Measurements from ENCODE around the gene LRRC8C. TPM values are rescaled to one million over a fixed set of nuclear protein-coding genes. Genes with fewer than 3 reads are reported as not detected.

The LRRC8C gene
- total and polyA plus RNA-seq, 2 donors, result 5.5 to 6.6 TPM

DNA sequence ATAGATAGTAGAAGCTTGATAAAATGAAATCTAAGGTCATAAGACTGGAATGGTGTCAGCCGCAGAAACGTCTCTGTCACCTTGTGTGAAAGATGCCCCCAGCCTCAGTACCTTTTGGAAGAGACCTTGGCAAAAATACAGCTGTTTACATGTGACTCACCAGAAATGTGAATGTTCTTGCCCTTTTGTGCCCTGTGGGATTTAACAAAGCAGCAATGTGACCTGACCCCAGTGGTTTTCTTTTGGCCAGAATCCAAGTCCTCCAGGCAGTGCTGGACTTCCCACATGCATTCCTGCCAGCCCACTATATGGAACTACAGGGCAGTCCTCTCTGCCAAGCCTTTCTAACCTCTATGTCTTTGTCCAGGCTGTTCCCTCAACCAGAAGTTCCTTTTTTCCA is 27.2 kb upstream of the LRRC8C start:
- Histone ChIP-seq H3K9me3 (ENCODE audit: control insufficient read depth in 2 of 2, insufficient read depth in 1 of 2, low read length in 1 of 2) (peaks cover 0 to 3% of the 10 kb centered on the region in 2 donors), H3K27ac (ENCODE audit: low read depth in 1 of 2, low read length in 1 of 2) (no peak overlapping the region), H3K36me3 (ENCODE audit: control insufficient read depth in 2 of 2, insufficient read depth in 2 of 2, low read length in 1 of 2) (no peaks in the 10 kb centered on the region), H3K27me3 (ENCODE audit: control insufficient read depth in 2 of 2, insufficient read depth in 1 of 2, low read length in 1 of 2) (no peaks in the 10 kb centered on the region), H3K4me3 (ENCODE audit: low read length in 2 of 2) (no peak overlapping the region), H3K4me1 (ENCODE audit: control insufficient read depth in 2 of 2, insufficient read depth in 2 of 2, low read length in 2 of 2) (peaks cover 5 to 28% of the 10 kb centered on the region in 2 donors)
- DNase-seq (ENCODE audit: low read depth in 6 of 9, low spot score in 9 of 9), result no peak
- WGBS, result 98% methylated on average over 2 of the region's 2 CpGs

GRCh38 chr1:89606227-89606980 is 26.5 kb upstream of the LRRC8C start:
- Histone ChIP-seq H3K4me3 (ENCODE audit: low read length in 2 of 2) (no peak overlapping the region), H3K4me1 (ENCODE audit: control insufficient read depth in 2 of 2, insufficient read depth in 2 of 2, low read length in 2 of 2) (peaks cover 6 to 34% of the 10 kb centered on the region in 2 donors), H3K27me3 (ENCODE audit: control insufficient read depth in 2 of 2, insufficient read depth in 1 of 2, low read length in 1 of 2) (no peaks in the 10 kb centered on the region), H3K36me3 (ENCODE audit: control insufficient read depth in 2 of 2, insufficient read depth in 2 of 2, low read length in 1 of 2) (no peaks in the 10 kb centered on the region), H3K9me3 (ENCODE audit: control insufficient read depth in 2 of 2, insufficient read depth in 1 of 2, low read length in 1 of 2) (peaks cover 0 to 3% of the 10 kb centered on the region in 2 donors), H3K27ac (ENCODE audit: low read depth in 1 of 2, low read length in 1 of 2) (peak overlapping the region; percentile 48 to 82)
- WGBS, result 97% methylated on average over 3 of the region's 3 CpGs
- peak in 2 of 9 donors; percentile 34 to 58 for DNase-seq (ENCODE audit: low read depth in 6 of 9, low spot score in 9 of 9)

DNA sequence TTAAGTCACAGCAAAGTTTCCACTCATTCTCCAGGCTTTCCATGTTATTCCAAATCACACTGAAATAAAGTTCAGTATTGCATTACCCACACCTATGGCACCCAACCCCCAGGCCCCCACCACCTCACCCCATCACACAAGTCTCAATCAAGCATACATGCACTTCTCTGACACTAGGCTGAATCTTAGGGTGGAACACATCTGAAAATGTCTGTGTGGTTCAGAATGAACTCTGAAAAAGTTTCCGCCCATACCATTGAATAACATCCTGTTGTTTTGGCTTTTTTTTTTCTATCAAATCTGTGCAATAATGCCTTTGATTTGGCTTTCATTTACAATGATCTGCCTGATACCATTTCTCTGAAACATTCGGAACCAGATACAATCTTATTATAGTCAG is 25.8 kb upstream of the LRRC8C start:
- peak in 3 of 9 donors; percentile 33 to 75 (median 37) for DNase-seq (ENCODE audit: low read depth in 6 of 9, low spot score in 9 of 9)
- peaks cover 6 to 34% of the 10 kb centered on the region in 2 donors for H3K4me1 ChIP-seq (ENCODE audit: control insufficient read depth in 2 of 2, insufficient read depth in 2 of 2, low read length in 2 of 2)
- WGBS, result 71% methylated on average over 2 of the region's 2 CpGs

GRCh38 chr1:89607586-89608318 is 25.2 kb upstream of the LRRC8C start:
- peak overlapping the region in 1 of 2 donors; percentile 73 for H3K27ac ChIP-seq (ENCODE audit: low read depth in 1 of 2, low read length in 1 of 2)
- WGBS, result 91% methylated on average over 5 of the region's 5 CpGs
- no peaks in the 10 kb centered on the region for H3K27me3 ChIP-seq (ENCODE audit: control insufficient read depth in 2 of 2, insufficient read depth in 1 of 2, low read length in 1 of 2)
- H3K9me3 ChIP-seq (ENCODE audit: control insufficient read depth in 2 of 2, insufficient read depth in 1 of 2, low read length in 1 of 2), result peaks cover 0 to 3% of the 10 kb centered on the region in 2 donors
- H3K36me3 ChIP-seq (ENCODE audit: control insufficient read depth in 2 of 2, insufficient read depth in 2 of 2, low read length in 1 of 2), result no peaks in the 10 kb centered on the region
- H3K4me1 ChIP-seq (ENCODE audit: control insufficient read depth in 2 of 2, insufficient read depth in 2 of 2, low read length in 2 of 2), result peaks cover 6 to 34% of the 10 kb centered on the region in 2 donors
- no peak overlapping the region for H3K4me3 ChIP-seq (ENCODE audit: low read length in 2 of 2)
- DNase-seq (ENCODE audit: low read depth in 6 of 9, low spot score in 9 of 9), result no peak

More for the DNA sequence above, 25.8 kb upstream of the LRRC8C start:
- peaks cover 0 to 3% of the 10 kb centered on the region in 2 donors for H3K9me3 ChIP-seq (ENCODE audit: control insufficient read depth in 2 of 2, insufficient read depth in 1 of 2, low read length in 1 of 2)
- H3K27ac ChIP-seq (ENCODE audit: low read depth in 1 of 2, low read length in 1 of 2), result peak overlapping the region; percentile 48 to 82
- H3K4me3 ChIP-seq (ENCODE audit: low read length in 2 of 2), result no peak overlapping the region
- no peaks in the 10 kb centered on the region for H3K36me3 ChIP-seq (ENCODE audit: control insufficient read depth in 2 of 2, insufficient read depth in 2 of 2, low read length in 1 of 2)
- H3K27me3 ChIP-seq (ENCODE audit: control insufficient read depth in 2 of 2, insufficient read depth in 1 of 2, low read length in 1 of 2), result no peaks in the 10 kb centered on the region

- H3K27me3 ChIP-seq (ENCODE audit: control insufficient read depth in 2 of 2, insufficient read depth in 1 of 2, low read length in 1 of 2), result no peaks in the 10 kb centered on the region
- peak in 1 of 9 donors; percentile 40 for DNase-seq (ENCODE audit: low read depth in 6 of 9, low spot score in 9 of 9)
- peaks cover 0 to 3% of the 10 kb centered on the region in 2 donors for H3K9me3 ChIP-seq (ENCODE audit: control insufficient read depth in 2 of 2, insufficient read depth in 1 of 2, low read length in 1 of 2)
- no peak overlapping the region for H3K4me3 ChIP-seq (ENCODE audit: low read length in 2 of 2)
- H3K36me3 ChIP-seq (ENCODE audit: control insufficient read depth in 2 of 2, insufficient read depth in 2 of 2, low read length in 1 of 2), result no peaks in the 10 kb centered on the region
- 90% methylated on average over 9 of the region's 9 CpGs for WGBS
- H3K27ac ChIP-seq (ENCODE audit: low read depth in 1 of 2, low read length in 1 of 2), result peak overlapping the region in 1 of 2 donors; percentile 73
- H3K4me1 ChIP-seq (ENCODE audit: control insufficient read depth in 2 of 2, insufficient read depth in 2 of 2, low read length in 2 of 2), result peaks cover 6 to 32% of the 10 kb centered on the region in 2 donors
Observed at GRCh38 chr1:89608319-89608983, 24.5 kb upstream of the LRRC8C start.

GRCh38 chr1:89608984-89609725 is 23.8 kb upstream of the LRRC8C start:
- peak overlapping the region in 1 of 2 donors; percentile 72 for H3K27ac ChIP-seq (ENCODE audit: low read depth in 1 of 2, low read length in 1 of 2)
- H3K9me3 ChIP-seq (ENCODE audit: control insufficient read depth in 2 of 2, insufficient read depth in 1 of 2, low read length in 1 of 2), result peaks cover 0 to 3% of the 10 kb centered on the region in 2 donors
- WGBS, result 94% methylated on average over 20 of the region's 20 CpGs
- H3K27me3 ChIP-seq (ENCODE audit: control insufficient read depth in 2 of 2, insufficient read depth in 1 of 2, low read length in 1 of 2), result no peaks in the 10 kb centered on the region
- H3K4me1 ChIP-seq (ENCODE audit: control insufficient read depth in 2 of 2, insufficient read depth in 2 of 2, low read length in 2 of 2), result peaks cover 6 to 32% of the 10 kb centered on the region in 2 donors
- DNase-seq (ENCODE audit: low read depth in 6 of 9, low spot score in 9 of 9), result no peak
- H3K4me3 ChIP-seq (ENCODE audit: low read length in 2 of 2), result no peak overlapping the region
- no peaks in the 10 kb centered on the region for H3K36me3 ChIP-seq (ENCODE audit: control insufficient read depth in 2 of 2, insufficient read depth in 2 of 2, low read length in 1 of 2)

GRCh38 chr1:89609781-89610456 is 23.0 kb upstream of the LRRC8C start:
- no peak for DNase-seq (ENCODE audit: low read depth in 6 of 9, low spot score in 9 of 9)
- no peak overlapping the region for H3K4me3 ChIP-seq (ENCODE audit: low read length in 2 of 2)

DNA sequence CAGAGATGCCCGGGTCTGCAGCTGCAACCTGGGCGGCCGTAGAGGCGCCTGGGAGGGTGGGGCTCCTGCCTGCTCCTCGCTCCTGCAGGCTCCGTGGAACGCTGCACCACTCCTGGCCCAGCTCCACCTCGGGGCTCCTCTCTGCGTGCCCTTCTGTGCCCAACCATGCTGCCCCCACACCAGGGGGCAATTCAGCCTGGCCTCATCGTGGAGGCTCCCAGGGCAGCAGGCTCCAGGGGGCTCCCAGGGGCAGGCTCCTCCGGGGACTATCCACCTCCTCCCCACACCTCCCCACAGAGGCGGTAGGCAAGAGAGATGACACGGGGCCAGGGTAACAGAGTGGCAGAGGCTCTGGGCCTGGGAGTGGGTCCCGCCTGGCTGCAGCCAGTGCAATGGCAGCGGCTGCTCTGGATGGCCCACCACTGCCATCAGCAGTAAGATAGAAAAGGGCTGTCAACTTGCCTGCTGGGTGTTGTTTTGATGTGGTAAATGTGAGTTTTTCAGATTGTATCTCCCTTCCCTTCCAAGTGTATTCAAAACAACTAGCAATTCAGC is 22.4 kb upstream of the LRRC8C start:
- H3K4me1 ChIP-seq (ENCODE audit: control insufficient read depth in 2 of 2, insufficient read depth in 2 of 2, low read length in 2 of 2), result peaks cover 6 to 28% of the 10 kb centered on the region in 2 donors

More at GRCh38 chr1:89609781-89610456, 23.0 kb upstream of the LRRC8C start:
- peaks cover 6 to 32% of the 10 kb centered on the region in 2 donors for H3K4me1 ChIP-seq (ENCODE audit: control insufficient read depth in 2 of 2, insufficient read depth in 2 of 2, low read length in 2 of 2)
- no peaks in the 10 kb centered on the region for H3K36me3 ChIP-seq (ENCODE audit: control insufficient read depth in 2 of 2, insufficient read depth in 2 of 2, low read length in 1 of 2)
- H3K9me3 ChIP-seq (ENCODE audit: control insufficient read depth in 2 of 2, insufficient read depth in 1 of 2, low read length in 1 of 2), result peaks cover 0 to 3% of the 10 kb centered on the region in 2 donors
- WGBS, result 94% methylated on average over 14 of the region's 14 CpGs
- no peaks in the 10 kb centered on the region for H3K27me3 ChIP-seq (ENCODE audit: control insufficient read depth in 2 of 2, insufficient read depth in 1 of 2, low read length in 1 of 2)
- peak overlapping the region in 1 of 2 donors; percentile 1 for H3K27ac ChIP-seq (ENCODE audit: low read depth in 1 of 2, low read length in 1 of 2)

More for the DNA sequence above, 22.4 kb upstream of the LRRC8C start:
- H3K27me3 ChIP-seq (ENCODE audit: control insufficient read depth in 2 of 2, insufficient read depth in 1 of 2, low read length in 1 of 2), result no peaks in the 10 kb centered on the region
- H3K27ac ChIP-seq (ENCODE audit: low read depth in 1 of 2, low read length in 1 of 2), result peak overlapping the region in 1 of 2 donors; percentile 21
- no peak overlapping the region for H3K4me3 ChIP-seq (ENCODE audit: low read length in 2 of 2)
- no peaks in the 10 kb centered on the region for H3K36me3 ChIP-seq (ENCODE audit: control insufficient read depth in 2 of 2, insufficient read depth in 2 of 2, low read length in 1 of 2)
- H3K9me3 ChIP-seq (ENCODE audit: control insufficient read depth in 2 of 2, insufficient read depth in 1 of 2, low read length in 1 of 2), result peaks cover 0 to 3% of the 10 kb centered on the region in 2 donors
- DNase-seq (ENCODE audit: low read depth in 6 of 9, low spot score in 9 of 9), result peak in 3 of 9 donors; percentile 48 to 80 (median 58)
- 82% methylated on average over 15 of the region's 15 CpGs for WGBS

All from thymus (tissue), 11 donors.